Cardiac fibroblast (primary cell): ENCODE data around the gene RPTN.
"Not testable (repeated sequence)": the region's sequence is repeated elsewhere in the genome, so short reads cannot be mapped to it uniquely, and the experiment has no call there.

ENCODE experiments used
- DNase-seq, 2 donors: peaks; one replicate each; pipeline versions ENCODE4 v3.0.0 to v3.0.0-alpha.2; 2010; ENCODE audit warnings: low read depth in 2 of 2
- H3K4me3 ChIP-seq, 2 donors: replicated peaks in 1 of 2; 1 replicate in 1 of 2; 2 replicates in 1 of 2; pipeline ENCODE4 v1.5.1; 2011; ENCODE audit warnings: low read depth in 2 of 2, low read length in 2 of 2, mild to moderate bottlenecking in 2 of 2, moderate library complexity in 1 of 2
- CTCF ChIP-seq: IDR thresholded peaks from one replicate; pipeline ENCODE4 v1.5.1; 2011; ENCODE audit warnings: low read depth, mild to moderate bottlenecking, low read length, inconsistent platforms

Gene RPTN

GRCh38 chr1:152148981-152149380 lies 10.0 kb downstream of the RPTN start:
- no peak for DNase-seq
- no peak for TF ChIP-seq CTCF
- H3K4me3 ChIP-seq: no peak overlapping the region

- DNase-seq: no peak
- TF ChIP-seq CTCF: no peak
- no peak overlapping the region for H3K4me3 ChIP-seq
Measured at GRCh38 chr1:152148051-152148450, 11.0 kb downstream of the RPTN start.

GRCh38 chr1:152145769-152146168 lies 13.3 kb downstream of the RPTN start:
- no peak overlapping the region for H3K4me3 ChIP-seq
- TF ChIP-seq CTCF: no peak
- DNase-seq: no peak

- H3K4me3 ChIP-seq, DNase-seq: not testable (repeated sequence)
Measured at GRCh38 chr1:152144674-152145183, 14.3 kb downstream of the RPTN start.

GRCh38 chr1:152143150-152143887 lies 15.7 kb downstream of the RPTN start:
- no peak for TF ChIP-seq CTCF
- no peak overlapping the region for H3K4me3 ChIP-seq
- peak in 1 of 2 donors; percentile 32 for DNase-seq

GRCh38 chr1:152141971-152142584 lies 16.9 kb downstream of the RPTN start:
- TF ChIP-seq CTCF: peak; percentile 84
- H3K4me3 ChIP-seq: no peak overlapping the region
- DNase-seq: peak; percentile 77 to 88

- no peak for DNase-seq
- no peak for TF ChIP-seq CTCF
- H3K4me3 ChIP-seq: no peak overlapping the region
Measured at GRCh38 chr1:152137215-152137614, 21.8 kb downstream of the RPTN start.
